CD4-positive, alpha-beta memory T cell (primary cell): ENCODE measurements around the gene IPO9. TPM values are rescaled to one million over a fixed set of nuclear protein-coding genes. Genes with fewer than 3 reads are reported as not detected.
"Not testable (repeated sequence)": the region's sequence is repeated elsewhere in the genome, so short reads cannot be mapped to it uniquely, and the experiment has no call there.

Experiments
- CTCF ChIA-PET: fragments of 350-600 bp; sonication (Branson Sonifier 250); formaldehyde crosslinking; loops from one replicate; lab custom pipeline; 2021; ENCODE audit warnings: inconsistent platforms; ENCODE audit not compliant: partially characterized antibody; lab: Charles Lee
- POLR2A ChIA-PET: fragments of 350-600 bp; sonication (Branson Sonifier 250); formaldehyde crosslinking; loops from one replicate; lab custom pipeline; 2021; ENCODE audit not compliant: partially characterized antibody; lab: Charles Lee
- DNase-seq, 5 donors: peaks; one replicate each; pipeline versions ENCODE4 v3.0.0 to v3.0.0-alpha.2; 2020 to 2022; ENCODE audit warnings: mixed read lengths in 1 of 5
- H3K27ac ChIP-seq: one replicate; pipeline ENCODE4 v1.7.0; 2013; ENCODE audit warnings: low read depth, low read length
- H3K27me3 ChIP-seq: 2 replicates; pipeline ENCODE4 v1.7.0; 2013; ENCODE audit warnings: mild to moderate bottlenecking, low read length, moderate library complexity; ENCODE audit not compliant: insufficient read depth
- H3K36me3 ChIP-seq: 2 replicates; pipeline ENCODE4 v1.7.0; 2013; ENCODE audit warnings: mild to moderate bottlenecking, low read length, moderate library complexity; ENCODE audit not compliant: insufficient read depth
- H3K4me1 ChIP-seq: 2 replicates; pipeline ENCODE4 v1.7.0; 2013; ENCODE audit warnings: mild to moderate bottlenecking, low read length, moderate library complexity; ENCODE audit not compliant: insufficient read depth
- H3K4me3 ChIP-seq, 2 donors: one replicate each; pipeline ENCODE4 v1.7.0; 2013; ENCODE audit warnings: low read length in 2 of 2, mild to moderate bottlenecking in 1 of 2
- H3K9me3 ChIP-seq, 2 donors: one replicate each; pipeline ENCODE4 v1.7.0; 2013; ENCODE audit warnings: low read length in 2 of 2, control low read depth in 1 of 2; ENCODE audit not compliant: control insufficient read depth in 1 of 2
- H3K27ac Mint-ChIP-seq, 7 donors: one replicate each; pipeline ENCODE4 v1.8.0; 2020 to 2021; ENCODE audit warnings: mixed read lengths in 7 of 7, mild to moderate bottlenecking in 6 of 7, inconsistent platforms in 3 of 7, moderate library complexity in 3 of 7
- H3K27me3 Mint-ChIP-seq, 2 donors: one replicate each; pipeline ENCODE4 v1.8.0; 2020 to 2021; ENCODE audit warnings: mixed read lengths in 2 of 2
- H3K36me3 Mint-ChIP-seq, 2 donors: one replicate each; pipeline ENCODE4 v1.8.0; 2020 to 2021; ENCODE audit warnings: mixed read lengths in 2 of 2, inconsistent platforms in 1 of 2, mild to moderate bottlenecking in 1 of 2
- H3K4me1 Mint-ChIP-seq, 4 donors: one replicate each; pipeline ENCODE4 v1.8.0; 2020 to 2021; ENCODE audit warnings: mixed read lengths in 4 of 4, mild to moderate bottlenecking in 1 of 4
- H3K4me3 Mint-ChIP-seq, 8 donors: one replicate each; pipeline ENCODE4 v1.8.0; 2020 to 2021; ENCODE audit warnings: mixed read lengths in 8 of 8, mild to moderate bottlenecking in 7 of 8, moderate library complexity in 6 of 8, inconsistent platforms in 3 of 8
- H3K9me3 Mint-ChIP-seq, 8 donors: one replicate each; pipeline ENCODE4 v1.8.0; 2020 to 2021; ENCODE audit warnings: mixed read lengths in 8 of 8, mild to moderate bottlenecking in 5 of 8, inconsistent platforms in 3 of 8, moderate library complexity in 1 of 8
- intact Hi-C: fragments of 100-400 bp; cut with micrococcal nuclease; formaldehyde crosslinking; loops from one replicate; pipeline ENCODE4 v1.15.1; 2023
- polyA plus RNA-seq, 2 donors: library from polyadenylated mRNA; unstranded; fragments of 300-500 nt; fragmentation: Illumina TruSeq; gene quantifications; one replicate each; pipeline ENCODE4 v1.2.3, GENCODE V29; 2021
- total RNA-seq, 2 experiments: library from RNA; stranded (reverse); gene quantifications; one replicate each; pipeline ENCODE4 v1.2.3, GENCODE V29; 2021

Gene IPO9
- total and polyA plus RNA-seq, 4 experiments from 2014 or later, result 13.1 to 42.7 (median 30.7) TPM

DNA sequence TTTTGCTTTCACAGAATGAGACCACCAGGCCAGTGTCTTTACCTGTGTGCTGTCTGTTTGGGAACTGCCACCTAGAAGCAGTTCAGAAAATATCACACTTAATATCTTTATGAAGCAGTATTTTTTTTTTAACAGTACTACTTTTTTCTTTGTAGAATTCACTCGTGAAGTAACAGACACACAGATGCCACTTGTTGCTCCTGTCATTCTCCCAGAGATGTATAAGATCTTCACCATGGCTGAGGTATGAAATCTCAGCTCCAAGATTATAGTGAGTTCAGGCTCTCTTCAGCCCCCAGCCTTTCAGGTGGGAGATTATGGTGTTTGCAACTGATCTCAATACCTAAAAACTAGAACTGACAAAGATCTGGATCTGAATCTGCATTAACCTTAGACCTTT is 23.0 kb downstream of the IPO9 start:
- Mint-ChIP-seq H3K27ac (no peak overlapping the region), H3K27me3 (no peaks in the 10 kb centered on the region), H3K9me3 (no peaks in the 10 kb centered on the region), H3K4me3 (no peak overlapping the region), H3K36me3 (peaks cover 50 to 79% of the 10 kb centered on the region in 2 donors), H3K4me1 (peaks cover 0 to 2% (median 0%) of the 10 kb centered on the region in 4 donors)
- Histone ChIP-seq H3K4me3 (no peak overlapping the region), H3K4me1 (no peaks in the 10 kb centered on the region), H3K9me3 (no peaks in the 10 kb centered on the region), H3K27me3 (no peaks in the 10 kb centered on the region), H3K36me3 (peaks cover 68% of the 10 kb centered on the region), H3K27ac (no peak overlapping the region)
- POLR2A ChIA-PET, result no interaction called here
- intact Hi-C loops, result no loop called here
- CTCF ChIA-PET, result no interaction called here
- DNase-seq, result no peak

DNA sequence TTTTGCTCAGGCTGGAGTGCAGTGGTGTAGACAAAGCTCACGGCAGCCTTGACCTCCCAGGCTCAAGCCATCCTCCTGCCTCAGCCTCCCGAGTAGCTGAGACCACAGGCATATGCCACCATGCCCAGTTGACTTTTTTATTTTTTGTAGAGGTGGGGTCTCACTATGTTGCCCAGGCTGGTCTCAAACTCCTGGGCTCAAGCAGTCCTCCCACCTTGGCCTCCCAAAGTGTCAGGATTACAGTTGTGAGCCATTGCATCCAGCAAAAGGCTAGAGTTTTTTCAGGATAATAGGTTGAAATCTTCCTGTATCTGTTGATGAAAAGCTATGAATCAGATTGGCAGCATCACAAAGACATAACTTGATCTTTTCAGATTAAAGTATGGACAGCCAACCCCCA is 27.8 kb downstream of the IPO9 start:
- intact Hi-C loops, H3K4me1 Mint-ChIP-seq, H3K9me3 ChIP-seq, H3K4me3 ChIP-seq, DNase-seq, H3K4me3 Mint-ChIP-seq, H3K9me3 Mint-ChIP-seq, H3K4me1 ChIP-seq, H3K27me3 ChIP-seq, POLR2A ChIA-PET, CTCF ChIA-PET, H3K27me3 Mint-ChIP-seq, H3K27ac ChIP-seq: not testable (repeated sequence)
- Mint-ChIP-seq H3K36me3 (peaks cover 71 to 80% of the 10 kb centered on the region in 2 donors), H3K27ac (peak overlapping the region in 1 of 7 donors; percentile 57)
- peaks cover 67% of the 10 kb centered on the region for H3K36me3 ChIP-seq

DNA sequence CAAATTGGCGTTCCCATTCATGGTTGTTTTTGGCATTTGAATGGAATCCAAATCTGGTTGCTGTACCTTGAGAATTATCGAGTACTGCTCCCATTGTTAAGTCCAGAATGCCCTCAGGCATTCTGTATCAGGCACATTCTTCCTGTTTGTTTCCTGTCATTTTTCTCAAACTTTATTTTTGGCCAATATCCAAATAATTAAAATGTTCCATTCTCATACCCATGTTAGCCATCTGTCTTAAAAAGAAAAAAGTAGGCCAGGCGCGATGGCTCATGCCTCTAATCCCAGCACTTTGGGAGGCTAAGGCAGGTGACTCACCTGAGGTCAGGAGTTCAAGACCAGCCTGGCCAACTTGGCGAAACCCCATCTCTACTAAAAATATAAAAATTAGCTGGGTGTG is 30.5 kb downstream of the IPO9 start:
- POLR2A ChIA-PET, result no interaction called here
- Mint-ChIP-seq H3K4me3 (no peak overlapping the region), H3K27me3 (no peaks in the 10 kb centered on the region), H3K9me3 (no peaks in the 10 kb centered on the region), H3K27ac (no peak overlapping the region), H3K4me1 (peaks cover 0 to 2% (median 0%) of the 10 kb centered on the region in 4 donors), H3K36me3 (peaks cover 66 to 77% of the 10 kb centered on the region in 2 donors)
- Histone ChIP-seq H3K9me3 (no peaks in the 10 kb centered on the region), H3K36me3 (peaks cover 53% of the 10 kb centered on the region), H3K27me3 (no peaks in the 10 kb centered on the region), H3K4me3 (no peak overlapping the region), H3K27ac (no peak overlapping the region), H3K4me1 (no peaks in the 10 kb centered on the region)
- DNase-seq, result no peak
- intact Hi-C loops, result no loop called here
- CTCF ChIA-PET, result no interaction called here

DNA sequence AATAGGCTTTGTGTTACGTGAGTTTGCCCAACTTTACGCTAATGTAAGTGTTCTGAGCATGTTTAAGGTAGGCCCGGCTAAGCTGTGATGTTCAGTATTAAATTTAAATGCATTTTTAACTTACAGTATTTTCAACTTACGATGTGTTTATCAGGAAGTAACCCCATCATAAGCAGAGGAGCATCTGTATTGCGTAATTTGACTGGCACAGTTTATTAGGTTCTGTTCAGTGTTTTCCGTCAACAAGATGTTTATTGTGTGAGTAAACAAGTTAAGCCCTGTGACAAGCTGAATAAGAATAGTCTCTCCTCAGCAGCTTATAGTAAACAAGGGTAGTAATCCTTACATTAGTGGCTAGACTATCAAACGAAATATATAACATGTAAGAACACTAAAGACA is 32.5 kb downstream of the IPO9 start:
- no peak for DNase-seq
- no peaks in the 10 kb centered on the region for H3K27me3 Mint-ChIP-seq
- POLR2A ChIA-PET, result no interaction called here
- Histone ChIP-seq H3K36me3 (peaks cover 41% of the 10 kb centered on the region), H3K27me3 (no peaks in the 10 kb centered on the region), H3K9me3 (no peaks in the 10 kb centered on the region), H3K4me1 (no peaks in the 10 kb centered on the region), H3K27ac (no peak overlapping the region), H3K4me3 (no peak overlapping the region)
- intact Hi-C loops, result no loop called here
- H3K27ac Mint-ChIP-seq, result peak overlapping the region in 2 of 7 donors; percentile 3 to 4
- CTCF ChIA-PET, result interaction anchor here (0.7 to 0.8 kb wide), 2 partner anchors 17 to 35 kb away, joined by 3 read pairs; no protein-coding TSS in a partner anchor
- H3K4me3 Mint-ChIP-seq, result no peak overlapping the region
- H3K4me1 Mint-ChIP-seq, result peaks cover 0 to 2% (median 0%) of the 10 kb centered on the region in 4 donors
- no peaks in the 10 kb centered on the region for H3K9me3 Mint-ChIP-seq
- peaks cover 47 to 71% of the 10 kb centered on the region in 2 donors for H3K36me3 Mint-ChIP-seq

DNA sequence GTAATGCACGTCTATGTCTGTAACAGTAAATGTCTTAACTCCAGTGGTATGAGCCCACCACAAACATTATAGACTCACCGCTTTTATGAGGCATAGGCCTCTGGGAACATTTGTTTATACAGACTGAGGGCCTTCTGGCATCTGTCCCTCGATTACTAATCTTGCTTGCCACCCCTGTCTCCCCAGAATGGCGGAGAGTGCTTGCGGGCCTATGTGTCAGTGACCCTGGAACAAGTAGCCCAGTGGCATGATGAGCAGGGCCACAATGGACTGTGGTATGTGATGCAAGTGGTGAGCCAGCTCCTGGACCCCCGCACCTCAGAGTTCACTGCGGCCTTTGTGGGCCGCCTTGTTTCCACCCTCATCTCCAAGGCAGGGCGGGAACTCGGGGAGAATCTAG is 41.4 kb downstream of the IPO9 start:
- no peaks in the 10 kb centered on the region for H3K27me3 ChIP-seq
- peaks cover 78% of the 10 kb centered on the region for H3K36me3 ChIP-seq
- Mint-ChIP-seq H3K27me3 (no peaks in the 10 kb centered on the region), H3K9me3 (no peaks in the 10 kb centered on the region), H3K27ac (no peak overlapping the region), H3K36me3 (peaks cover 50 to 81% of the 10 kb centered on the region in 2 donors), H3K4me1 (no peaks in the 10 kb centered on the region), H3K4me3 (no peak overlapping the region)
- no peaks in the 10 kb centered on the region for H3K9me3 ChIP-seq
- no peak overlapping the region for H3K4me3 ChIP-seq
- ChIA-PET POLR2A (no interaction called here), CTCF (no interaction called here)
- intact Hi-C loops, result no loop called here
- H3K27ac ChIP-seq, result no peak overlapping the region
- H3K4me1 ChIP-seq, result no peaks in the 10 kb centered on the region
- no peak for DNase-seq

DNA sequence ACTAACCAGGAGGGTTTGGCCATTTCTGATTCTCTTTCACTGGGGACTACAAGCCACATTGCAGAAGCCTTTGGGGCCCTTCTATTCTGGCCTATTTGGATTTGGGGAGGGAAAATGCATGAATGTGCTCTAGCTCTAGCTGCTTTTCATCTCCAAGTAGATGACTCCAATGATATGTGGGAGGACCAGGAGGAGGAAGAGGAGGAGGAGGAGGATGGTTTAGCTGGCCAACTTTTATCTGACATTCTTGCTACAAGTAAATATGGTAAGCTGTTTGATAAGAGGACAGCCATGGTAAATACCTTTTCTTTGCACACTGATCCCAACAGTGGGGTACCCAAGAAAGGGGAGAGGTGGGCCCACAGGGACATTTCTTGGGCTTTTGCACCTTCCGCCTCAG is 45.7 kb downstream of the IPO9 start:
- H3K27ac Mint-ChIP-seq, result peak overlapping the region in 1 of 7 donors; percentile 55
- Histone ChIP-seq H3K4me1 (no peaks in the 10 kb centered on the region), H3K27ac (no peak overlapping the region), H3K27me3 (no peaks in the 10 kb centered on the region), H3K36me3 (peaks cover 48% of the 10 kb centered on the region), H3K9me3 (no peaks in the 10 kb centered on the region), H3K4me3 (no peak overlapping the region)
- H3K4me1 Mint-ChIP-seq, result peaks cover 0 to 1% (median 0%) of the 10 kb centered on the region in 4 donors
- intact Hi-C loops, result no loop called here
- CTCF ChIA-PET, result interaction anchor here (1.2 to 2.0 kb wide), 4 partner anchors 19 to 98 kb away, joined by 3 to 10 read pairs (median 4); no protein-coding TSS in a partner anchor
- no peak overlapping the region for H3K4me3 Mint-ChIP-seq
- no peaks in the 10 kb centered on the region for H3K9me3 Mint-ChIP-seq
- no peak for DNase-seq
- peaks cover 38 to 59% of the 10 kb centered on the region in 2 donors for H3K36me3 Mint-ChIP-seq
- H3K27me3 Mint-ChIP-seq, result no peaks in the 10 kb centered on the region
- POLR2A ChIA-PET, result no interaction called here

DNA sequence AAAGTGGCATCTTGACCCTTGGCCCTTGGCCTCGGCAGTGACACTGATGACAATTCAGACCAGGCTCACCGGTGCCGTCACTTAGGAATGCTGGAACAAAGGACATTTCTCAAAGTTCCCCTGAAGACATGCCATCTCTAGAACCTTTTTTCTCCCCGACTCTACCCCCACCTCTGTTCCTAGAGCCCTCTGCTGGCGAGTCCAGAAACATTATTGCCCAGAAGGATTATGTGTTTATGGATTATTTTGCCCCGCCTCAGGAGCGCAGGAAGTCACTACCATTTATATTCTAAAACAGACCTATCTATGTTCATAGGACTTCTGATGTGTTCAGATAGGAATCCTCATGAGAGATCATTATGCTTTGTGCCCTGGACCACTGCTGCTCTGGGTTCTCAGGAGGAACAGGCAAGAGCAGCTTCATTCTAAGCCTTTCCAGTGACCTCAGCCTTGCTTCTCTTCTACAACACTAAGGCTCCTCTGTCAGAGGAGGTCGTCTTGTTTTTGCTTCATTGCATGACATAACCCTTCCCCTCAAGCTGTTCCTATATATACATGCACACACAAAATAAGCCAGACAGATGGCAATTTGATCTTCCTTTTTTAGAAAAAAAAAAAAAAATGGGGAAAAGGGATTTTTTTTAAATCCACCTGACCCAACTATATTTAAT is 47.3 kb downstream of the IPO9 start:
- Histone ChIP-seq H3K36me3 (peaks cover 32% of the 10 kb centered on the region), H3K4me3 (no peak overlapping the region), H3K27ac (no peak overlapping the region), H3K27me3 (no peaks in the 10 kb centered on the region), H3K4me1 (no peaks in the 10 kb centered on the region), H3K9me3 (no peaks in the 10 kb centered on the region)
- no peak for DNase-seq
- ChIA-PET CTCF (interaction anchor here (1.0 to 11.8 kb wide), 2 partner anchors 11 to 21 kb away, joined by 3 to 91 read pairs; no protein-coding TSS in a partner anchor), POLR2A (no interaction called here)
- Mint-ChIP-seq H3K9me3 (no peaks in the 10 kb centered on the region), H3K4me3 (no peak overlapping the region), H3K27me3 (no peaks in the 10 kb centered on the region), H3K36me3 (peaks cover 25 to 44% of the 10 kb centered on the region in 2 donors), H3K4me1 (peaks cover 0 to 1% (median 0%) of the 10 kb centered on the region in 4 donors), H3K27ac (peak overlapping the region in 3 of 7 donors; percentile 37 to 67 (median 41))
- intact Hi-C loops, result no loop called here
